Inferior parietal cortex (tissue), 1 donor: ENCODE measurements around the gene PCDHA7.
"Not testable (repeated sequence)": the region's sequence is repeated elsewhere in the genome, so short reads cannot be mapped to it uniquely, and the experiment has no call there.

Experiments
- DNase-seq: peaks from one replicate; pipeline ENCODE4 v3.0.0-alpha.2; 2016; ENCODE audit errors: extremely low spot score

Gene PCDHA7

DNA sequence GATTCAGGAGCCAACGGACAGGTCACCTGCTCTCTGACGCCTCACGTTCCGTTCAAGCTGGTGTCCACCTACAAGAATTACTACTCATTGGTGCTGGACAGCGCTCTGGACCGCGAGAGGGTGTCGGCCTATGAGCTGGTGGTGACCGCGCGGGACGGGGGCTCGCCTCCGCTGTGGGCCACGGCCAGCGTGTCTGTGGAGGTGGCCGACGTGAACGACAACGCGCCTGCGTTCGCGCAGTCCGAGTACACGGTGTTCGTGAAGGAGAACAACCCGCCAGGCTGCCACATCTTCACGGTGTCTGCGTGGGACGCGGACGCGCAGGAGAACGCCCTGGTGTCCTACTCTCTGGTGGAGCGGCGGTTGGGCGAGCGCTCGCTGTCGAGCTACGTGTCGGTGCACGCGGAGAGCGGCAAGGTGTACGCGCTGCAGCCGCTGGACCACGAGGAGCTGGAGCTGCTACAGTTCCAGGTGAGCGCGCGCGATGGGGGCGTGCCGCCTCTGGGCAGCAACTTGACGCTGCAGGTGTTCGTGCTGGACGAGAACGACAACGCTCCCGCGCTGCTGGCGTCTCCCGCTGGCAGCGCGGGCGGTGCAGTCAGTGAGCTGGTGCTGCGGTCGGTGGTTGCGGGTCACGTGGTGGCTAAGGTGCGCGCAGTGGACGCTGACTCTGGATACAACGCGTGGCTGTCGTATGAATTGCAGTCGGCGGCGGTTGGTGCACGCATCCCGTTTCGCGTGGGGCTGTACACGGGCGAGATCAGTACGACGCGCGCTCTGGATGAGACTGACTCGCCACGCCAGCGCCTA lies 23.3 kb downstream of the PCDHA7 start:
- no peak for DNase-seq

- no peak for DNase-seq
These were observed 23.8 kb downstream of the PCDHA7 start for GRCh38 chr5:140857987-140858240.

GRCh38 chr5:140862441-140863295 lies 28.6 kb downstream of the PCDHA7 start:
- no peak for DNase-seq

DNA sequence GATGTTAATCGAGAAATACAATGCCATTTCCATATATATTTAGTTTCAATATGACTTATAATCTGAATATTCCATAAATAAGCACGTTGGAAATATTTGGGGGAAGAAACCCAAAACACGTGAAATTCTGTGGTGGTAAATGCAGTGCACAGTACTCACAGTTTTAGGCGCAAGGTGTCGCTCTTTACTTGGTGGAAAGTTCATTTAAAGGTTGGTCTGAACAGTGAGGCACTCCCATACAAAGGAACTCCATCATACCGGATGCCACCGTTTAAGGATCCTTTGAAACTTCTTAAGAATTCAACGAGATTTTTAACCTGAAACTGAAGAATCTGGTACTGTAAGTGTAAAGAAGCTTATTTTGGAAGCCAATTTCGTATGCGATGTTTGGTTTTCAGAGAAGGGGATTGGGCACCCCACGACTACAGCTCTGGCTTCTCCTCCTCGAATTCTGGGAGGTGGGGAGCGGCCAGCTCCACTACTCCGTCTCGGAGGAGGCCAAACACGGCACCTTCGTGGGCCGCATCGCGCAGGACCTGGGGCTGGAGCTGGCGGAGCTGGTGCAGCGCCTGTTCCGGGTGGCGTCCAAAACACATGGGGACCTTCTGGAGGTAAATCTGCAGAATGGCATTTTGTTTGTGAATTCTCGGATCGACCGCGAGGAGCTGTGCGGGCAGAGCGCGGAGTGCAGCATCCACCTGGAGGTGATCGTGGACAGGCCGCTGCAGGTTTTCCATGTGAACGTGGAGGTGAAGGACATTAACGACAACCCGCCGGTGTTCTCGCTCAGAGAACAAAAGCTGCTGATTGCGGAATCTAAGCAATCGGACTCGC lies 34.9 kb downstream of the PCDHA7 start, which contains the start of gene PCDHA11:
TSS of gene PCDHA11 (plus strand) at position 237 of the 834 bp plus-strand sequence. CDS start at position 384, 147 bp downstream.
- DNase-seq, result peak; percentile 62

- peak; percentile 55 for DNase-seq
These were observed 35.5 kb downstream of the PCDHA7 start for GRCh38 chr5:140869555-140869886.

DNA sequence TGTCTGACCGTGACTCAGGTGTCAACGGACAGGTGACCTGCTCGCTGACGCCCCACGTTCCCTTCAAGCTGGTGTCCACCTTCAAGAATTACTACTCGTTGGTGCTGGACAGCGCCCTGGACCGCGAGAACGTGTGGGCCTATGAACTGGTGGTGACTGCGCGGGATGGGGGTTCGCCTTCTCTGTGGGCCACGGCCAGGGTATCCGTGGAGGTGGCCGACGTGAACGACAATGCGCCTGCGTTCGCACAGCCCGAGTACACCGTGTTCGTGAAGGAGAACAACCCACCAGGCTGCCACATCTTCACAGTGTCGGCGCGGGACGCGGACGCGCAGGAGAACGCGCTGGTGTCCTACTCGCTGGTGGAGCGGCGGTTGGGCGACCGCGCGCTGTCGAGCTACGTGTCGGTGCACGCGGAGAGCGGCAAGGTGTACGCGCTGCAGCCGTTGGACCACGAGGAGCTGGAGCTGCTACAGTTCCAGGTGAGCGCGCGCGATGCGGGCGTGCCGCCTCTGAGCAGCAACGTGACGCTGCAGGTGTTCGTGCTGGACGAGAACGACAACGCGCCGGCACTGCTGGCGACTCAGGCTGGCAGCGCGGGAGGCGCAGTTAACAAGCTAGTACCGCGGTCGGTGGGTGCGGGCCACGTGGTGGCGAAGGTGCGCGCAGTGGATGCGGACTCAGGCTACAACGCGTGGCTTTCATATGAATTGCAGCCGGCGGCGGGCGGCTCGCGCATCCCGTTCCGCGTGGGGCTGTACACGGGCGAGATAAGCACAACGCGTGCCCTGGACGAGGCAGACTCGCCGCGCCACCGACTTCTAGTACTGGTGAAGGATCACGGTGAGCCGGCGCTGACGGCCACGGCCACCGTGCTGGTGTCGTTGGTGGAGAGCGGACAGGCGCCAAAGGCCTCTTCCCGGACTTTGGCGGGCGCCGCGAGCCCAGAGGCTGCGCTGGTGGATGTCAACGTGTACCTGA lies 36.4 kb downstream of the PCDHA7 start:
- no peak for DNase-seq

GRCh38 chr5:140875085-140876065 lies 41.3 kb downstream of the PCDHA7 start, which contains the start of gene PCDHA12:
Gene PCDHA12 (plus strand): TSS chr5:140875308. CDS start chr5:140875473, 165 bp downstream.
- DNase-seq, result no peak

DNA sequence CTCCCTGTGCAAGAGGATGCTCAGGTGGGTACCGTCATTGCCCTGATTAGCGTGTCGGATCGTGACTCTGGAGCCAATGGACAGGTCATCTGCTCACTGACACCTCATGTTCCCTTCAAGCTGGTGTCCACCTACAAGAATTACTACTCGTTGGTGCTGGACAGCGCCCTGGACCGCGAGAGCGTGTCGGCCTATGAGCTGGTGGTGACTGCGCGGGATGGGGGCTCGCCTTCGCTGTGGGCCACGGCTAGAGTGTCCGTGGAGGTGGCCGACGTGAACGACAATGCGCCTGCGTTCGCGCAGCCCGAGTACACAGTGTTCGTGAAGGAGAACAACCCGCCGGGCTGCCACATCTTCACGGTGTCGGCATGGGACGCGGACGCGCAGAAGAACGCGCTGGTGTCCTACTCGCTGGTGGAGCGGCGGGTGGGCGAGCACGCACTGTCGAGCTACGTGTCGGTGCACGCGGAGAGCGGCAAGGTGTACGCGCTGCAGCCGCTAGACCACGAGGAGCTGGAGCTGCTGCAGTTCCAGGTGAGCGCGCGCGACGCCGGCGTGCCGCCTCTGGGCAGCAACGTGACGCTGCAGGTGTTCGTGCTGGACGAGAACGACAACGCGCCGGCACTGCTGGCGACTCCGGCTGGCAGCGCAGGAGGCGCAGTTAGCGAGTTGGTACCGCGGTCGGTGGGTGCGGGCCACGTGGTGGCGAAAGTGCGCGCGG lies 42.6 kb downstream of the PCDHA7 start:
- DNase-seq, result not testable (repeated sequence)

GRCh38 chr5:140877262-140877581 lies 43.2 kb downstream of the PCDHA7 start:
- DNase-seq, result no peak

DNA sequence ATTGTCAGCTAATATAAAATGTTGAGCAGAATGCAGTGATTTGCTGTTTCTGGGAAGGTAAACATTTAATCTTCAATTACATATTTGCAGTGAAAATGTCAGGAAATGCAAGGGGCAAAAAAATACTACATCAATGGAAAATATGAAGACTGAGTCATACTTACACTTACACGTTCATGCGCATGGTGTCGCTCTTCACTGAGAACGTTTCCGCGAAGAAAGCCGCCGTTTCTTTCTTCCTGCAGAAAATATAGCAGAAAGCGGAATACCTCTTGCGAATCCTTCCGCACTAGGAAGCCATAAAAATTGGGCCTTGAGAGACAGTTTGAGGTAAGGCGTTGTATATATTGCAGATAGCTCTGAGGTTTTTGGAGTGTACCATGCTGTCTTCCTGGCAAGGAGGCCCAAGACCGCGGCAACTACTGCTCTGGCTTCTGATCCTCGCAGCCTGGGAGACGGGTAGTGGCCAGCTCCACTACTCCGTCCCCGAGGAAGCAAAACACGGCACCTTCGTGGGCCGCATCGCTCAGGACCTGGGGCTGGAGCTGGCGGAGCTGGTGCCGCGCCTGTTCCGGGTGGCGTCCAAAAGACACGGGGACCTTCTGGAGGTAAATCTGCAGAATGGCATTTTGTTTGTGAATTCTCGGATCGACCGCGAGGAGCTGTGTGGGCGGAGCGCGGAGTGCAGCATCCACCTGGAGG lies 48.0 kb downstream of the PCDHA7 start, which contains the start of gene PCDHA13:
TSS of gene PCDHA13 (plus strand) at position 236 of the 702 bp plus-strand sequence. CDS start at position 381, 145 bp downstream.
- no peak for DNase-seq

GRCh38 chr5:140882591-140882899 lies 48.5 kb downstream of the PCDHA7 start:
- DNase-seq, result peak; percentile 33

GRCh38 chr5:140883373-140883772 lies 49.3 kb downstream of the PCDHA7 start:
- DNase-seq, result no peak

GRCh38 chr5:140883927-140884697 lies 50.0 kb downstream of the PCDHA7 start:
- no peak for DNase-seq
